ENCODE data around the gene ELMO3. TPM values are rescaled to one million over a fixed set of nuclear protein-coding genes. Genes with fewer than 3 reads are reported as not detected.

ELMO3 gene
- total and polyA plus RNA-seq, 2 donors (not counting 3 experiments of a cell fraction or from before 2014, with no cell fraction given) = 3.9 to 5.7 TPM

- no peaks in the 10 kb centered on the region for H3K27me3 ChIP-seq (ENCODE audit: control insufficient read depth in 2 of 2, insufficient read depth in 2 of 2, low read length in 2 of 2)
- POLR2A ChIA-PET = interaction anchor here (0.6 kb wide), 1 partner anchor 29 kb away, joined by 3 read pairs; no protein-coding TSS in a partner anchor
- peak overlapping the region; percentile 19 for H3K27ac ChIP-seq (ENCODE audit: insufficient read depth, low read depth, low read length)
- no peaks in the 10 kb centered on the region for H3K9me1 ChIP-seq (replicated peaks; ENCODE audit: control insufficient read depth, extremely low read depth, insufficient read depth, low read length)
- TF ChIP-seq MAX (IDR thresholded peaks at IDR 0.05; ENCODE audit: insufficient read depth, insufficient read length) (no peak), MYC (IDR thresholded peaks at IDR 0.05; ENCODE audit: low read depth, low read length) (no peak), FOS (IDR thresholded peaks at IDR 0.05; ENCODE audit: borderline replicate concordance, insufficient read depth, low read length) (no peak), POLR2A (IDR thresholded peaks at IDR 0.05; ENCODE audit: low read depth, low read length) (no peak), GATA2 (IDR thresholded peaks at IDR 0.05; ENCODE audit: insufficient read depth, insufficient read length, low read depth, low read length) (no peak), POLR2AphosphoS5 (IDR thresholded peaks at IDR 0.05; ENCODE audit: insufficient read depth, low read depth, low read length) (no peak), JUN (IDR thresholded peaks at IDR 0.05; ENCODE audit: borderline replicate concordance, insufficient read depth, insufficient read length, low read depth) (no peak)
- H3K36me3 ChIP-seq (ENCODE audit: control insufficient read depth in 2 of 2, extremely low read depth in 1 of 2, insufficient read depth in 2 of 2, low read length in 2 of 2) = peaks cover 5 to 27% of the 10 kb centered on the region in 2 experiments
- H4K20me1 ChIP-seq (replicated peaks; ENCODE audit: control insufficient read depth, extremely low read depth, insufficient read depth, low read length) = no peaks in the 10 kb centered on the region
- no peaks in the 10 kb centered on the region for H3K9me3 ChIP-seq (replicated peaks; ENCODE audit: control insufficient read depth, insufficient read depth, low read length)
- no peak overlapping the region for H3K4me3 ChIP-seq (replicated peaks in 1 of 3; ENCODE audit: insufficient read depth in 1 of 3, low read depth in 1 of 3, low read length in 3 of 3)
- no peak overlapping the region for H3K9ac ChIP-seq (replicated peaks; ENCODE audit: extremely low read depth, insufficient read depth, low read length)
- H3K4me1 ChIP-seq (ENCODE audit: control insufficient read depth, extremely low read depth, insufficient read depth, low read length) = peaks cover 52% of the 10 kb centered on the region
- FAIRE-seq (no peak), DNase-seq (ENCODE audit: low read depth, low spot score) (no peak)
- H3K79me2 ChIP-seq (ENCODE audit: control insufficient read depth, insufficient read depth, low read length) = peaks cover 51% of the 10 kb centered on the region
- no TSS peak for BruUV-seq (replicated peaks)
- dilution Hi-C loops (cut with MboI; ENCODE audit: extremely low pct_ligation_motif_present, low sequenced_read_pairs) = no loop called here
- CTCF ChIA-PET = interaction anchor here (0.7 to 1.5 kb wide), 4 partner anchors 10 to 44 kb away, joined by 3 read pairs; no protein-coding TSS in a partner anchor
- intact Hi-C loops (cut with micrococcal nuclease) = no loop called here
- no peak overlapping the region for H2AFZ ChIP-seq (ENCODE audit: low read depth, low read length)
- no peak overlapping the region for H3K4me2 ChIP-seq (ENCODE audit: insufficient read depth, low read length)
Measured at GRCh38 chr16:67242138-67242730, 43.3 kb downstream of the ELMO3 start.

- H3K9me1 ChIP-seq (replicated peaks; ENCODE audit: control insufficient read depth, extremely low read depth, insufficient read depth, low read length) = no peaks in the 10 kb centered on the region
- intact Hi-C loops (cut with micrococcal nuclease) (no loop called here), dilution Hi-C loops (cut with MboI; ENCODE audit: extremely low pct_ligation_motif_present, low sequenced_read_pairs) (no loop called here)
- CTCF ChIA-PET = interaction anchor here (1.0 to 2.0 kb wide), 9 partner anchors 17 to 156 kb away, joined by 3 to 10 read pairs (median 6); partner anchors contain the start of gene TMEM208
- BruUV-seq (replicated peaks) = no TSS peak
- H3K4me3 ChIP-seq (replicated peaks in 1 of 3; ENCODE audit: insufficient read depth in 1 of 3, low read depth in 1 of 3, low read length in 3 of 3) = no peak overlapping the region
- H3K9me3 ChIP-seq (replicated peaks; ENCODE audit: control insufficient read depth, insufficient read depth, low read length) = no peaks in the 10 kb centered on the region
- H3K4me1 ChIP-seq (ENCODE audit: control insufficient read depth, extremely low read depth, insufficient read depth, low read length) = peaks cover 60% of the 10 kb centered on the region
- POLR2A ChIA-PET = interaction anchor here (1.9 kb wide), 1 partner anchor 27 kb away, joined by 6 read pairs; no protein-coding TSS in a partner anchor
- H3K36me3 ChIP-seq (ENCODE audit: control insufficient read depth in 2 of 2, extremely low read depth in 1 of 2, insufficient read depth in 2 of 2, low read length in 2 of 2) = peaks cover 0 to 15% of the 10 kb centered on the region in 2 experiments
- FAIRE-seq = peak; percentile 63
- no peaks in the 10 kb centered on the region for H3K27me3 ChIP-seq (ENCODE audit: control insufficient read depth in 2 of 2, insufficient read depth in 2 of 2, low read length in 2 of 2)
- H4K20me1 ChIP-seq (replicated peaks; ENCODE audit: control insufficient read depth, extremely low read depth, insufficient read depth, low read length) = no peaks in the 10 kb centered on the region
- peak overlapping the region; percentile 88 for H3K27ac ChIP-seq (ENCODE audit: insufficient read depth, low read depth, low read length)
- H3K9ac ChIP-seq (replicated peaks; ENCODE audit: extremely low read depth, insufficient read depth, low read length) = peak overlapping the region; percentile 49
- no peak overlapping the region for H2AFZ ChIP-seq (ENCODE audit: low read depth, low read length)
- peak overlapping the region; percentile 56 for H3K4me2 ChIP-seq (ENCODE audit: insufficient read depth, low read length)
- peaks cover 51% of the 10 kb centered on the region for H3K79me2 ChIP-seq (ENCODE audit: control insufficient read depth, insufficient read depth, low read length)
- no peak for TF ChIP-seq MAX (IDR thresholded peaks at IDR 0.05; ENCODE audit: insufficient read depth, insufficient read length)
- DNase-seq (ENCODE audit: low read depth, low spot score) = no peak
Measured at GRCh38 chr16:67243481-67243880, 44.5 kb downstream of the ELMO3 start.

Measured in endothelial cell of umbilical vein (primary cell).